ENCODE results near the gene AIG1. TPM values are rescaled to one million over a fixed set of nuclear protein-coding genes. Genes with fewer than 3 reads are reported as not detected.

Gene AIG1
- total RNA-seq, 1 donor from 2014 or later: 24.9 TPM

- ATAC-seq: no peak
These were observed 137.6 kb downstream of the AIG1 start for GRCh38 chr6:143198312-143198711.

- ATAC-seq: no peak
These were observed 138.6 kb downstream of the AIG1 start for GRCh38 chr6:143199291-143199690.

DNA sequence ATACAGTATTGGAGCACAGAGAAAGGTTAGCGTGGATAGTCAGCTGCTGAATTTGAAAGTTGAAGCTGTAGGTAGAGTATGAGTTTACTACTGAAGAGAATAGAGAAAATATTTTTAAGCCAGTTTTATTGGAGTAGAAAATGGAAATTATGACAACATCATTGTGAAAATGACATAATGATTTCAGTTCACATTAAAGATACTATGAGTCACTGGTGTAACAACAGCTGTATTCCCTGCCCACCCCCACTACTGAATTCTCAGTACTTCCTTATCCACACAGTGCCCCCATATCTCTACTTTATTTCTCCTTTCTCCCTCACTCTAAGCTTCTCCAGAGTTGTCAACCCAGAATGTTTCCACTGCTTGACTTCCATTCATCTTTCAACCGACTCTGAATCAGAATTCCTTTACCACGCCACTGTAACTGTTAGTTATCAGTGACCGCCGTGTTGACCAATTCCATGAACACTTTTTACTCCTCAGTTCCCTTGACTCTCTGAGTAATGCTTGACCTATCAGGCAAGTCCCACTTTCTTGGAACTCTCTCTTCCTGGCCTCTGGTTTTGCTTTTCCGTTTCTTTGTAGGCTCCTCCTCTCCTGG, 139.6 kb downstream of the AIG1 start:
- ATAC-seq: no peak

DNA sequence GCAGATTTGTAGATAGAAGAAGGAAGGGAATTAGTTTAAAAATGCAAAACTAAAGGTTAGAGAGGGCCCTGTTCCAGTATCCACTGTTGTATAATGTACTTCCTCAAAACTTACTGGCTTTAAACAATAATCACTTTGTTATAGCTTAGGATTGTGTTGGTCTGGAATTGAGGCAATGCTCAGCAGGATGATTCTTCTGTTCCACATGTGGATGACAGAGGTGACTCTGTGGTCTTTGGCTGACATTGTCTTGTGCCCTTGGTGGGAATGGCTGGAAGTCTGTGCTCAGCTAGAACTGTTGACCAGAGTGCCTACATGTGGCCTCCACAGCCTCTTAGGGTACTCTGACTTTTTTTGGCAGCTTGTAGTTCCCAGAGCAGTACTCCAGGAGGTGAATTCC, 143.4 kb downstream of the AIG1 start:
- ATAC-seq: no peak

DNA sequence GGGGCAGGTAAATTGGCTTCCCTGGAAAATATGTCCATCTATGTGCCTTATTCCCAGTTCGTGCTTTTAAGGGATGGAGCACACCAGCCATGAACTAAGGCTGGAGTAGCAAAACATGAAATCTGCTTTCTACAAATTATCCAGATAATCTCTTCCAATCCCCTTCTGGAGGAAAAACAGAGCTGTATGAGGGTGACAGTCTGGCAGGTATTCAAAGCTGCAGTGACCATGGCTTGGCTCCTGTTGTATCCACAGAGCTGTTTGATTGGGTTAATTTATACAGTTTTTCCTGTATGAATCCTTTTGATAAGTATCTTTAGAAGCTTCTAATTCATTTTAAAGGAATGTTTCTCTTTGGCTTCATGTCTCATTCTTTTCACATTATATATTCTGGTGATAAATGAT, 144.4 kb downstream of the AIG1 start:
- no peak for ATAC-seq

- no peak for ATAC-seq
These were observed 144.9 kb downstream of the AIG1 start for GRCh38 chr6:143205585-143205984.

- no peak for ATAC-seq
These were observed 145.3 kb downstream of the AIG1 start for GRCh38 chr6:143205991-143206390.

- ATAC-seq: no peak
These were observed 145.9 kb downstream of the AIG1 start for GRCh38 chr6:143206550-143206949.

DNA sequence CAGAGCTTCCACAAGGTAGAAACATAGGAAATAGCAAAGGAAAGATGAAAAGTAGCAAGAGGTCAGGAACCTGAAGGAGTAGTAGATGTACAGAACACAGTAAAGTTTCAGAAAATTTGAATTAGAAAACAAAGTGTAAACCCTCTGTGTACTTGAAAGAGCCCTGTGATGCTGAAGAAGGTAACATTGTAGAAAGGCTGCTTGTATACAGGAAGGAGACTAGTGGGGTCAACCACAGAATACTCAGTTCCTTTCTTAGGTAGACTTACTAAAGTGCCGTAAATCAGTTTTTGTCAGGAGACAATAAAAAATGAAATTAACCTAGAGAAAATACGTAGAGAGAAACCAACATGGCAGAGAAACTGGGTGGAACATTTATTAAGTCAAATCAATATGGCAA, 149.7 kb downstream of the AIG1 start:
- ATAC-seq: no peak

DNA sequence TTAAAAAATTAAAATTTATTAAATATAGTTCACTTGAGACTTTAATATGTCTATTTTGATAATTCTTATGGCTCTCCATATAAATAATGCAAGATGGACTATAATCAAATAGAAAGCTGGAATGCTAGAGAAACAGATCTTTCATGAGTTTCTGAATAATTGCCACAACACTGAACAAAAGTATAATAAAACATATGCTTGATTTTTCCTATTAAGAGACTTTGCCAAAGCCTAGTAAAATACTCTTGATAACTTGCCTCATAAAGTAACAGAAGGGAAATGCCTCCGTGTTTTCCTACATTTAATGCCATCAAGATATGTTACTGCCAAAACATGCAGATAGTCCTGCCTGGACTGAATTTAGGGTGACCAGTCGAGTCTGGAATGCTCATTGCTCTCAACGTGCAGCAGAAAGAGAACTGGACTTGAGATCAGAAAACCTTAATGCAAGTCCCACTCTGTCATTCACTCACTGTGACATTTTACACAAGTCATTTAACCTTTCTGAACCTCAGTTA, 153.2 kb downstream of the AIG1 start:
- no peak for ATAC-seq

DNA sequence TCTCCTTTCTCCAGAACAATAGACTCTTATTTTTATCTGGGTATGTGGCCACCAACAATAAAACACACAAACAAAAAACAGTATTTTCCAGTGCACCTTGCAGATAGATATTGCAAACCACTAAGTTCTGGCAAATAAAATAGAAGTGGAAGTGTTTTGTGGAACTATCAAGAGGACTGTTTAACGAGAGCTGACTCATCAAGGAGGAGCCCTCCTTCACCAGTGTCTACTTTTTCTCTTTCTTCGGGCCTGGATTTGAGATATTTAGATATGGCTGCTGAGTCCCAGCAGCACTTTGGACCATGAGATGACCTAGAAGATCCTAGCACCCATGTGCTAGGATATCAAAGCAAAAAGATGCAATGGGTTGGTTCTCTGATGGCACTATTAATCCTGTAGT, 154.7 kb downstream of the AIG1 start:
- ATAC-seq: no peak

DNA sequence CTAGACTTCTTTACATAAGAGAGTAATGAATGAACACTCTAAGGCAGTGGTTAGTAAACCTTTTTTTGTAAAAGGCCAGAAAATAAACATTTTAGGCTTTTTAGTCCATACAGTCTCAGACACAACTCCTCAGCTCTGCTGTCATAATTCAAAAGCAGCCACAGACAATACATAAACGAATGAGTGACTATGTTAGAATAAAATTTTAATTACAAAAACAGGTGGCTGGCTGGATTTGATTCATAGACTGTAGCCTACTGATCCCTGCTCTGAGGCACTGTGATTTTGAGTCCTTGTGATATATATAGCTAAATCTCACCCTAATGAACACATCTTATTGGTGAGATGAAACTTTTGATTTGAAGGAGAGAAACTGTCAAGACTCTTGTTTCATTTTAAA, 155.1 kb downstream of the AIG1 start:
- no peak for ATAC-seq

DNA sequence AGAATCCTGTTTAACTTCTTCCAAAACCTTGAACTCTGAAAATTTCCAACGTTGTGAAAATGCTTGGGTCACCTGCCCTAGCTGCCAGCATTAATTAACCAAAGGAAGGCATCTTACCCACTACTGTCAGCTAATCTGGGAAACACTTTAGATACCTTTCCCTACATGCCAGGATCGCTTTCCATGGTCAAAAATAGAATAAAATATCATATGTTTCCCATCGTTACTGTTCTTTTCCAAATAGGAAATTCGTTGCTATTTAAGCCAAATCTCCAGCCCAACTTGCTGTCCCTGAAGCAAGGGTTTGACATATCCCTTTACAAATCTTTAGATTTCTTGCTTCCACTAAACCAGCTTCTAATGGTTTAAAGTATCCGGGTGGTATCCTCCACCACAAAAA, 157.5 kb downstream of the AIG1 start:
- no peak for ATAC-seq

DNA sequence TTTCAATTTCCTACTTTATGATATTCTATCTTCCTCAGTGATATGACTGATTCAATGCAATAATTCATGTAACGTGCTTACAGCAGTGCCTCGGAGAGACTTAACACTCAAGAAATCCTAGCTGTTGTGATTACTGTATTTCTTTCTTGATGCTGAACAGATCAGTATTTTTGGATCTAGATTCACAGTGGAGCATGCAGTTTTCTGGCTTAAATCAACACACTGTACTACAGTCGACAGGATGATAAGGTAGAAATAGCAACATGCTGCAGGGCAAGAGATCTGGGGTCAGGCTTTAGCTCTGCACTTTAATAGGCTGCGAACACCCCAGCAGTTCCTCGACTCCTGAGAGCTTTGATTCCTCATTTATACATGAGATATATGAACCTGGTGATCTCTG, 161.0 kb downstream of the AIG1 start:
- ATAC-seq: no peak

GRCh38 chr6:143222310-143222709, 161.6 kb downstream of the AIG1 start:
- no peak for ATAC-seq

DNA sequence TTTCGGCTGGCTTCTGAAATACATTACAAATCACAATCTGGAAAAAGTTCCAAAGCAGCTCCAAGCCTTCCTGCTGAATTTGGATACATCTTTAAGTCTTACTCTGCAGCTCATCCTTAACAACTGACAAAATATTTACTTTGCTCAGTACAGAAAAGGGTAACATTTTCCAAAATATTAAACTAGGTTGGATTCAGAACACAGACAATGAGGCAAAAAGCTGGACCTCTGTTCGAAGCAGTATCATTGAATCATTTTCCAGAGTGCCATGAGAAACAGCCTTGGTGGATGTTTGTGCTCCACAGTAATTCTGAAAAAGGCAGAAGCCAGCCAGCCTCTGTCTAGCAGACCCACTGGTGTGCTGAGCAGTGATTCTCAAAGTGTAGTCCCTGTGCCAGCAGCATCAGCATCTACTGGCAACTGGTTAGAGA, 162.1 kb downstream of the AIG1 start:
- no peak for ATAC-seq

DNA sequence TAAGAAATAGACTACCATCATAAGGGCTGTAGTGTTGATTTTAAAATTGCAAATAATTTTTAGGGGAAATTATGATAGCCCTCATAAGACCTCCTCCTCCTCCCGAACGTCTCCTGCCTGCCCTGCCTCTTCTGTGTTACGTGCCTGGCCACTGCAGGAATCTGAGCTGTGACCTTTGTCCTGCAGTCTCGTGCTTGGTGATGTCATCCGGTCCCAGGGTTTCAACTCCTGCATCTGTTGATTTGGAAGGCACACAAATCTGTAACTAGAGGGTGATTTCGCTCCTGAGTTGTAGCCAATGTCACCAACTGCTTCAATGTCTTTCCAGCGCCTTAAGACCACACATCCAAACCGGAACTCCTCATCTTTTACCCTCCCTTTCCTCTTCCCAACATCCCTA, 163.2 kb downstream of the AIG1 start:
- ATAC-seq: no peak

DNA sequence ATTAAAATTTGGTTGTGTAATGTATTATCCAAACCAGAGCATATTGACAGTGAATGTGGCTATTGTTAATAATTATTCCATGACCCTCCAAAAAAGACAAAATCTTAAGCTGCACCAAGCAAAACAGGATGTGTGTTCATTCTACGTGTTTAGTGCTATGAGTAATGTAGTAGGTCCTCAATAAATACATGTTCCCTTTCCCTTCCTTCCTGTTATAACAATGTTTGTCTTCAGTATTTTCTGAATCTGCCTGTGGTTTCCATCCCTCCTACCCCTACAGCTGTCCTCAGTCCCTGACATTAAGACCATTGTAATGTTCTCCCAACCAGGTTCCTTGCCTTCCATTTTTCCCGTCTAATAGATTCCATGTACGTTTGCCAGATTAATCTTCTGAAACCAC, 163.8 kb downstream of the AIG1 start:
- ATAC-seq: no peak

GRCh38 chr6:143225929-143226328, 165.2 kb downstream of the AIG1 start:
- peak; percentile 92 for ATAC-seq

- ATAC-seq: no peak
These were observed 167.0 kb downstream of the AIG1 start for GRCh38 chr6:143227675-143228074.

GRCh38 chr6:143229400-143229799, 168.7 kb downstream of the AIG1 start:
- no peak for ATAC-seq

DNA sequence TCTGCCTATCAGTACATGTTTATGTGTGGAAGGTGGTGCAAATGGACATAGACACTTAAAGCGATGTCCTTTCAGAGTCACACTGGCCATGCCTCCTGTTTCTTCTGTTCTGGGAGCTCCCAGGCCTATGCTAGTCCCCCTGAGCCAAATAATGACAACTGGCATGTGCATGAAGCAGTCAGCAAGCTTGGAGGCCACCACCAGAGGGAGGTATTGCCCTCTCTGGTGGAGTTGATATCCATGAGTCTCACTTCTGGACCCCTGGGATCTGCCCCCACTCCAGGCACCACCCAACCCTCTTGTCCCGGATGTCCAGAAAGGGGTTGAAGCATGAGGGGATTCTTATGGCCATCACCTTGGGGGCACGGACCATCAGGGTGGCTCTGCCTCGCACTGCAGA, 172.2 kb downstream of the AIG1 start:
- ATAC-seq: peak; percentile 50

DNA sequence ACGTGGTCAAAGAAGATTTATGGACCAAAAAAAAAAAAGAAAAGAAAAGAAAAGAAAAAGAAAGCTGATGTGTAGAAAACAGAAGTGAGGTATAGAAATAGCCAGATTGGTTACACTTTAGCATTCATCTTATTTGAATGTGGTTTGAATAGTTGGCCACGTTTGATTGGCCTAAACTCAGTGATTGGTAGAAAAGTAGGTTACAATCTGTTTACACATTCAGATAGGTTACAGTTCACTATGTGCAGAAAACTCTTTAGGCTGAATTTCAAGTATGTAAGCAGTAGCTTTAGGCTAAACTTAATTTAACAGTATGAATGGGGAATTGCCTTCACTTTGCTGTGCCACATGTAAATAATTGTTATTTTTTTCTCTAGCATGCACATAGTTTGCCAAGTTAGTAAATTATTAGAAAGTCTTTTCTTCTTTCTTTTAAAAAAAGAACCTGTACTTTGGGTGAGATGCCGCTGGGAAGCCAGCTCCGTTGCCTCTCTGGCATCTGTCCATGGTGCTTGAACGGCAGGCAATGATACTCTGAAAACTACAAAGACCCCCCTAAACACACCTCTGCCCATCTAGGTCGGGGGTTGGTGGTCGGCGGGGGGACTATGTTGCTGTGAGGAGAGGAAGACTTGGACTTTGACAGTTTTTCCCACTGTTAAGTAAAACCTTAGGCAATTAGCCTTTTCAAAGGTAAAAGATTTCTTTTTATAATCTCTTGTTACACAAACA, 173.0 kb downstream of the AIG1 start:
- ATAC-seq: no peak

DNA sequence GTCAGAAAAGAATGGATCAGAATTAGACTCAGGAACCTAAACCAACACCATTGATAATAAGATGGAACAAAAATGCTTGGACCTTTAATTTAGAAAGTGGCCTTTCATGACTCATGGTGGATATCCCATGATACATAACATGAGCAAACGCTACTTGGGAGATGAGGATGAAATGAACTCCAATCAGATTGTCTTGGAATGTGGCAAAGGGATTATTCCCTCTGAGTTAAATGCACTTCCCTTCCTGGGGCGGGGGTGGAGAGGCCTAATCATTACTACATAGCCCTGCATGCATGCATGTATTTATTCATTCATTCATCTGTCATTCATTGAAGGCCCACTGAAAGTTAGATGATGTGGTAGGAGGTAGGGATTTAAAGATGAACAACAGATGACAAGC, 174.0 kb downstream of the AIG1 start:
- ATAC-seq: no peak
